ENCODE results near the gene LRRFIP1.
"Not testable (repeated sequence)": the region's sequence is repeated elsewhere in the genome, so short reads cannot be mapped to it uniquely, and the experiment has no call there.

The LRRFIP1 gene

GRCh38 chr2:237660381-237660900 lies 33.1 kb downstream of the LRRFIP1 start:
- in situ Hi-C loops (cut with HindIII; ENCODE audit: low sequenced_read_pairs) = no loop called here

GRCh38 chr2:237661270-237661669 lies 33.9 kb downstream of the LRRFIP1 start:
- in situ Hi-C loops (cut with HindIII; ENCODE audit: low sequenced_read_pairs) = no loop called here

GRCh38 chr2:237661799-237662328 lies 34.5 kb downstream of the LRRFIP1 start:
- in situ Hi-C loops (cut with HindIII; ENCODE audit: low sequenced_read_pairs) = no loop called here

- in situ Hi-C loops (cut with HindIII; ENCODE audit: low sequenced_read_pairs) = no loop called here
These were observed 35.3 kb downstream of the LRRFIP1 start for GRCh38 chr2:237662671-237663093.

GRCh38 chr2:237663517-237664110 lies 36.2 kb downstream of the LRRFIP1 start:
- in situ Hi-C loops (cut with HindIII; ENCODE audit: low sequenced_read_pairs) = no loop called here

GRCh38 chr2:237664151-237664550 lies 36.8 kb downstream of the LRRFIP1 start:
- in situ Hi-C loops (cut with HindIII; ENCODE audit: low sequenced_read_pairs) = no loop called here

GRCh38 chr2:237665713-237666143 lies 38.3 kb downstream of the LRRFIP1 start:
- in situ Hi-C loops (cut with HindIII; ENCODE audit: low sequenced_read_pairs) = no loop called here

- in situ Hi-C loops (cut with HindIII; ENCODE audit: low sequenced_read_pairs) = no loop called here
These were observed 39.2 kb downstream of the LRRFIP1 start for GRCh38 chr2:237666606-237667005.

GRCh38 chr2:237667050-237667576 lies 39.7 kb downstream of the LRRFIP1 start:
- in situ Hi-C loops (cut with HindIII; ENCODE audit: low sequenced_read_pairs) = not testable (repeated sequence)

GRCh38 chr2:237667893-237668292 lies 40.5 kb downstream of the LRRFIP1 start:
- in situ Hi-C loops (cut with HindIII; ENCODE audit: low sequenced_read_pairs) = no loop called here

- in situ Hi-C loops (cut with HindIII; ENCODE audit: low sequenced_read_pairs) = no loop called here
These were observed 41.1 kb downstream of the LRRFIP1 start for GRCh38 chr2:237668440-237668839.

GRCh38 chr2:237669283-237669627 lies 41.9 kb downstream of the LRRFIP1 start:
- in situ Hi-C loops (cut with HindIII; ENCODE audit: low sequenced_read_pairs) = no loop called here

- in situ Hi-C loops (cut with HindIII; ENCODE audit: low sequenced_read_pairs) = no loop called here
These were observed 42.4 kb downstream of the LRRFIP1 start for GRCh38 chr2:237669628-237670392.

GRCh38 chr2:237670641-237671040 lies 43.3 kb downstream of the LRRFIP1 start:
- in situ Hi-C loops (cut with HindIII; ENCODE audit: low sequenced_read_pairs) = no loop called here

GRCh38 chr2:237671466-237672138 lies 44.2 kb downstream of the LRRFIP1 start:
- in situ Hi-C loops (cut with HindIII; ENCODE audit: low sequenced_read_pairs) = no loop called here

- in situ Hi-C loops (cut with HindIII; ENCODE audit: low sequenced_read_pairs) = no loop called here
These were observed 45.3 kb downstream of the LRRFIP1 start for GRCh38 chr2:237672731-237673129.

- in situ Hi-C loops (cut with HindIII; ENCODE audit: low sequenced_read_pairs) = no loop called here
These were observed 46.0 kb downstream of the LRRFIP1 start for GRCh38 chr2:237673130-237674001.

- in situ Hi-C loops (cut with HindIII; ENCODE audit: low sequenced_read_pairs) = no loop called here
These were observed 47.4 kb downstream of the LRRFIP1 start for GRCh38 chr2:237674731-237675276.

GRCh38 chr2:237675316-237675715 lies 47.9 kb downstream of the LRRFIP1 start:
- in situ Hi-C loops (cut with HindIII; ENCODE audit: low sequenced_read_pairs) = no loop called here

Data from DLD1 (cell line).